OCI-LY1 (cell line): ENCODE measurements around the gene CAMKK1.

ENCODE experiments used
- H2AFZ ChIP-seq: fragments of 200-600 bp; sonication (generic), shearing (Covaris generic); 2 replicates; pipeline ENCODE4 v1.6.0; 2014; ENCODE audit warnings: antibody characterized with exemption, mild to moderate bottlenecking, low read length
- H3F3A ChIP-seq: fragments of 200-600 bp; sonication (generic), shearing (Covaris generic); 2 replicates; pipeline ENCODE4 v1.6.0; 2014; ENCODE audit warnings: mild to moderate bottlenecking, antibody characterized with exemption, low read length, moderate library complexity; ENCODE audit not compliant: insufficient read depth
- H3K27ac ChIP-seq: fragments of 200-600 bp; sonication (generic); 2 replicates; pipeline ENCODE4 v1.5.1; 2014; ENCODE audit warnings: low read length, mixed run types, mild to moderate bottlenecking, low read depth; ENCODE audit not compliant: poor library complexity, severe bottlenecking
- H3K27me3 ChIP-seq: fragments of 200-600 bp; sonication (generic); 2 replicates; pipeline ENCODE4 v1.6.0; 2014; ENCODE audit warnings: antibody characterized with exemption, mild to moderate bottlenecking, low read length, moderate library complexity; ENCODE audit not compliant: insufficient read depth
- H3K36me3 ChIP-seq: fragments of 200-600 bp; sonication (generic); 2 replicates; pipeline ENCODE4 v1.6.1; 2014; ENCODE audit warnings: mild to moderate bottlenecking, antibody characterized with exemption, low read length, moderate library complexity, mixed read lengths; ENCODE audit not compliant: insufficient read depth
- H3K4me1 ChIP-seq: fragments of 200-600 bp; sonication (generic); 2 replicates; pipeline ENCODE4 v1.5.1; 2014; ENCODE audit warnings: mild to moderate bottlenecking, low read length, moderate library complexity; ENCODE audit not compliant: insufficient read depth, severe bottlenecking
- H3K4me2 ChIP-seq: fragments of 200-600 bp; sonication (generic), shearing (Covaris generic); 2 replicates; pipeline ENCODE4 v1.6.1; 2014; ENCODE audit warnings: low read length
- H3K4me3 ChIP-seq: fragments of 200-600 bp; sonication (generic); 2 replicates; pipeline ENCODE4 v1.5.1; 2014; ENCODE audit warnings: low read length, low read depth, mild to moderate bottlenecking, mixed read lengths; ENCODE audit not compliant: poor library complexity, severe bottlenecking
- H3K79me2 ChIP-seq: fragments of 200-600 bp; shearing (Covaris generic); 2 replicates; pipeline ENCODE4 v1.6.1; 2016; ENCODE audit warnings: mixed run types, low read length, mixed read lengths; ENCODE audit not compliant: insufficient read depth
- H3K9ac ChIP-seq: fragments of 200-600 bp; sonication (generic), shearing (Covaris generic); 2 replicates; pipeline ENCODE4 v1.6.1; 2014; ENCODE audit warnings: mild to moderate bottlenecking, low read length, mixed read lengths
- H3K9me2 ChIP-seq: fragments of 200-600 bp; sonication (generic), shearing (Covaris generic); 2 replicates; pipeline ENCODE4 v1.6.1; 2014; ENCODE audit warnings: low read depth, mild to moderate bottlenecking, low read length, mixed read lengths
- H3K9me3 ChIP-seq: fragments of 200-600 bp; shearing (Covaris generic); 2 replicates; pipeline ENCODE4 v1.6.1; 2014; ENCODE audit warnings: low read length, mixed read lengths
- H4K20me1 ChIP-seq: fragments of 200-600 bp; sonication (generic), shearing (Covaris generic); 2 replicates; pipeline ENCODE4 v1.6.0; 2016; ENCODE audit warnings: mild to moderate bottlenecking, low read length; ENCODE audit not compliant: insufficient read depth
- EZH2 ChIP-seq: fragments of 200-600 bp; sonication (generic), shearing (Covaris generic); IDR thresholded peaks from 2 replicates; pipeline ENCODE4 v1.8.0; 2017; ENCODE audit warnings: borderline replicate concordance, mixed run types, mild to moderate bottlenecking, antibody characterized with exemption, low read length, moderate library complexity, mixed read lengths
- TF ChIP-seq, protein P1 (sequence below): fragments of 200-600 bp; sonication (generic), shearing (Covaris generic); IDR thresholded peaks from 2 replicates; pipeline ENCODE4 v1.5.1; 2017; ENCODE audit warnings: mild to moderate bottlenecking, antibody characterized with exemption, low read length, moderate library complexity, mixed read lengths

Gene CAMKK1

DNA sequence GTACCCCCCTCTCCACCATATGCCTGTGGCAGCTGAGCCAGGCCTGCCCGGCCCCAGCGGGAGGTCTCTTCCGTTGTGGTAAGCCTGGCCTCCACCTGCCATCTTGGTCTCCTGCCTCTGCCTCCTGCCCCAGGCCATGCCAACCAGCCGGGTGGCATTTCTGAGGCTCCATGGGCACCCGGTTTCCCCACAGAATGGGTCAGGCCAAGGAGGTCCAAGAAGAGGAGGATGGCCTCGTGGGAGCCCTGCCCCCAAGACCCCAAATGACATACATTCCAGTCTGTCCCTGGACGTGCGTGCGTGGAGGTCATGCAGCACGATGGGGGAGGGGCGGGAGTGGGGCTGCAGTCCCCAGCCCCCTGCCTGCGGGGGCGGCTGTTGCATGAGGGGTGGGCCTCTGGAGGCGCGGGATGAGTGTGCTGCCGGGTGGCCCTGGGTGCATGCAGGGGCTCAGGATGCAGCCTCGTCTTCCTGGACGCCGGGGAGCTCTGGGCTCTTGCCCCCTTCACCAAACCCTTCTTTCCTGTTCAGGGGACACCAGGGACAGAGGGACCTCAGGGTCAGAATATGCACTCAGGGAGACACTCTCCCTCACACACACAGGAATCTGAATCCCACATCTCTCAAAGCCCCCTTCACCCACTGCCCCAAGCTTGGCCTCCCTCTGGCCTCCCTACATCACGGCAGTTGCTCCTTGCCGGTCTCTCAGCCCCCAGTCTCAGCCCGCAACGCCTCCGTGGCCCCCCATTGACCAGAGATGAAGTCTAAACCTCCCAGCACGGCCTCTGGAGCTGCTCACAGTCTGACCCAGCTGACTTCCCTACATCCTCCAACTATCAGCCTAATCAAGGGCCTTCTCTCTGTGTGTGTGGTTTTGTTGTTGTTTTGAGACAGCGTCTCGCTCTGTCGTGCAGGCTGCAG, 30.8 kb downstream of the CAMKK1 start:
- H3F3A ChIP-seq = no peaks in the 10 kb centered on the region
- peaks cover 7% of the 10 kb centered on the region; the same call in 1 of the 2 replicates for H3K27me3 ChIP-seq
- H2AFZ ChIP-seq = no peak overlapping the region
- TF ChIP-seq EZH2 = no peak
- TF ChIP-seq, protein P1, sequence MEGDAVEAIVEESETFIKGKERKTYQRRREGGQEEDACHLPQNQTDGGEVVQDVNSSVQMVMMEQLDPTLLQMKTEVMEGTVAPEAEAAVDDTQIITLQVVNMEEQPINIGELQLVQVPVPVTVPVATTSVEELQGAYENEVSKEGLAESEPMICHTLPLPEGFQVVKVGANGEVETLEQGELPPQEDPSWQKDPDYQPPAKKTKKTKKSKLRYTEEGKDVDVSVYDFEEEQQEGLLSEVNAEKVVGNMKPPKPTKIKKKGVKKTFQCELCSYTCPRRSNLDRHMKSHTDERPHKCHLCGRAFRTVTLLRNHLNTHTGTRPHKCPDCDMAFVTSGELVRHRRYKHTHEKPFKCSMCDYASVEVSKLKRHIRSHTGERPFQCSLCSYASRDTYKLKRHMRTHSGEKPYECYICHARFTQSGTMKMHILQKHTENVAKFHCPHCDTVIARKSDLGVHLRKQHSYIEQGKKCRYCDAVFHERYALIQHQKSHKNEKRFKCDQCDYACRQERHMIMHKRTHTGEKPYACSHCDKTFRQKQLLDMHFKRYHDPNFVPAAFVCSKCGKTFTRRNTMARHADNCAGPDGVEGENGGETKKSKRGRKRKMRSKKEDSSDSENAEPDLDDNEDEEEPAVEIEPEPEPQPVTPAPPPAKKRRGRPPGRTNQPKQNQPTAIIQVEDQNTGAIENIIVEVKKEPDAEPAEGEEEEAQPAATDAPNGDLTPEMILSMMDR = no peak
- no peaks in the 10 kb centered on the region for H3K79me2 ChIP-seq
- H4K20me1 ChIP-seq = no peaks in the 10 kb centered on the region
- H3K4me1 ChIP-seq = no peaks in the 10 kb centered on the region
- no peak overlapping the region for H3K9ac ChIP-seq
- no peak overlapping the region for H3K4me2 ChIP-seq
- no peaks in the 10 kb centered on the region for H3K36me3 ChIP-seq
- H3K27ac ChIP-seq = no peak overlapping the region
- no peaks in the 10 kb centered on the region for H3K9me2 ChIP-seq
- no peak overlapping the region for H3K4me3 ChIP-seq
- no peaks in the 10 kb centered on the region for H3K9me3 ChIP-seq

GRCh38 chr17:3860939-3861700, 31.7 kb downstream of the CAMKK1 start:
- no peaks in the 10 kb centered on the region for H3K4me1 ChIP-seq
- TF ChIP-seq, protein P1 = no peak
- TF ChIP-seq EZH2 = no peak
- no peaks in the 10 kb centered on the region for H3K9me2 ChIP-seq

DNA sequence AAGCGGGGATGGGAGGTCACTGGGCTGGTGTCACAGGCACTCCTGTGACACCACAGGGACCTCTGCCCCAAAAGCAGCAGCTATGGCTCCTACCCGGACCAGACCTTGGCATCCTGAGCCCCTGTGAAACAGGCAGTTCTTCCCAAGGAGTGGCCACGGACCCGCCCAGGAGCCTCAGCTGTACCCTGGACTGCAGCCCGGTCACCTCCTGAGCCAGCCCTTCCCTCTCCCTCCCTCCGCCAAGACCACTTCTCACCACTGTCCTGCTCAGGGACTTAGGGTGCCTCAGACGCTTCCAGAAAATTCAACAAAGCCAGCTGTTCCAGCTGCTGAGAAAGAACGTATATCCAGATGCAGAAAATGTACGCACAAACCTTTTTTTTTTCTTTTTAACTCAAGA, 32.9 kb downstream of the CAMKK1 start:
- H2AFZ ChIP-seq = no peak overlapping the region
- H3K9me2 ChIP-seq = no peaks in the 10 kb centered on the region
- H3F3A ChIP-seq = no peaks in the 10 kb centered on the region
- H3K9ac ChIP-seq = no peak overlapping the region
- no peaks in the 10 kb centered on the region for H3K79me2 ChIP-seq
- H3K27ac ChIP-seq = no peak overlapping the region
- H3K36me3 ChIP-seq = no peaks in the 10 kb centered on the region
- no peak overlapping the region for H3K4me3 ChIP-seq
- peaks cover 8% of the 10 kb centered on the region; the same call in 1 of the 2 replicates for H3K27me3 ChIP-seq
- TF ChIP-seq, protein P1 = no peak
- TF ChIP-seq EZH2 = no peak
- H4K20me1 ChIP-seq = no peaks in the 10 kb centered on the region
- no peaks in the 10 kb centered on the region for H3K4me1 ChIP-seq
- H3K9me3 ChIP-seq = no peaks in the 10 kb centered on the region
- H3K4me2 ChIP-seq = no peak overlapping the region

More at GRCh38 chr17:3860939-3861700, 31.7 kb downstream of the CAMKK1 start:
- H2AFZ ChIP-seq = no peak overlapping the region
- no peak overlapping the region for H3K4me2 ChIP-seq
- H3F3A ChIP-seq = no peaks in the 10 kb centered on the region
- H3K4me3 ChIP-seq = no peak overlapping the region
- H3K9me3 ChIP-seq = no peaks in the 10 kb centered on the region
- no peak overlapping the region for H3K27ac ChIP-seq
- H3K27me3 ChIP-seq = peaks cover 8% of the 10 kb centered on the region; the same call in 1 of the 2 replicates
- H3K36me3 ChIP-seq = no peaks in the 10 kb centered on the region
- no peak overlapping the region for H3K9ac ChIP-seq
- no peaks in the 10 kb centered on the region for H3K79me2 ChIP-seq
- H4K20me1 ChIP-seq = no peaks in the 10 kb centered on the region
